Measurements from ENCODE around the gene IMP4. TPM values are rescaled to one million over a fixed set of nuclear protein-coding genes. Genes with fewer than 3 reads are reported as not detected.

The IMP4 gene
- total and polyA plus RNA-seq, 2 experiments from 2014 or later = 87.8 to 147 TPM

DNA sequence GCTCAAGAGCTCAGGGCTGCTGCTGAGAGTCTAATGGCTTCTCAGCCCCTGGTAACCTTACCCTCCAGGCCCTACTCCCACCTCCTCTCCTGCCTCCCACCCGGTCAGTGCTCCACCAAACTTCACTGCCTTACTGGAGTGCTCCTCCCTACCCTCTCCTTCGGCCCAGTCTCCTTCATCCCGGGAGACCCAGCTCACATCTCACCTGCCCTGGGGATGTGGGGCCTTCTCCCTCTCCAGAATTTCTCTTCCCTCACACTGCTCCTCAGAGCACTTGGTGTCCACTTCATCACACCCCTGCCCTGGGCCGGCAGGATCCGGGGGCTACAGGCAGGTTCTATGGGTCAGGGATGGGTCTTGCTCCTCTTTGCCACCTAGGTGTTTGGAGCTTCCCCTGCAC, 34.8 kb downstream of the IMP4 start:
- Histone ChIP-seq H3K36me3 (ENCODE audit: insufficient read depth) (no peaks in the 10 kb centered on the region), H3K27ac (ENCODE audit: low read depth) (no peak overlapping the region), H3K4me2 (no peak overlapping the region), H3F3A (replicated peaks; ENCODE audit: low read depth) (no peaks in the 10 kb centered on the region), H3K27me3 (ENCODE audit: insufficient read depth) (no peaks in the 10 kb centered on the region), H3K4me1 (ENCODE audit: insufficient read depth) (no peaks in the 10 kb centered on the region; the same call in 1 of the 2 replicates), H3K9me2 (ENCODE audit: insufficient read depth) (no peaks in the 10 kb centered on the region), H4K20me1 (replicated peaks; ENCODE audit: insufficient read depth) (no peaks in the 10 kb centered on the region; the same call in 1 of the 2 replicates), H2AFZ (no peak overlapping the region), H3K79me2 (replicated peaks; ENCODE audit: insufficient read depth) (no peaks in the 10 kb centered on the region), H3K4me3 (no peak overlapping the region)
- ATAC-seq = no peak
- no peak for DNase-seq (ENCODE audit: low spot score)
- peaks cover 10% of the 10 kb centered on the region for H3K4me1 Mint-ChIP-seq
- TF ChIP-seq, protein P1, sequence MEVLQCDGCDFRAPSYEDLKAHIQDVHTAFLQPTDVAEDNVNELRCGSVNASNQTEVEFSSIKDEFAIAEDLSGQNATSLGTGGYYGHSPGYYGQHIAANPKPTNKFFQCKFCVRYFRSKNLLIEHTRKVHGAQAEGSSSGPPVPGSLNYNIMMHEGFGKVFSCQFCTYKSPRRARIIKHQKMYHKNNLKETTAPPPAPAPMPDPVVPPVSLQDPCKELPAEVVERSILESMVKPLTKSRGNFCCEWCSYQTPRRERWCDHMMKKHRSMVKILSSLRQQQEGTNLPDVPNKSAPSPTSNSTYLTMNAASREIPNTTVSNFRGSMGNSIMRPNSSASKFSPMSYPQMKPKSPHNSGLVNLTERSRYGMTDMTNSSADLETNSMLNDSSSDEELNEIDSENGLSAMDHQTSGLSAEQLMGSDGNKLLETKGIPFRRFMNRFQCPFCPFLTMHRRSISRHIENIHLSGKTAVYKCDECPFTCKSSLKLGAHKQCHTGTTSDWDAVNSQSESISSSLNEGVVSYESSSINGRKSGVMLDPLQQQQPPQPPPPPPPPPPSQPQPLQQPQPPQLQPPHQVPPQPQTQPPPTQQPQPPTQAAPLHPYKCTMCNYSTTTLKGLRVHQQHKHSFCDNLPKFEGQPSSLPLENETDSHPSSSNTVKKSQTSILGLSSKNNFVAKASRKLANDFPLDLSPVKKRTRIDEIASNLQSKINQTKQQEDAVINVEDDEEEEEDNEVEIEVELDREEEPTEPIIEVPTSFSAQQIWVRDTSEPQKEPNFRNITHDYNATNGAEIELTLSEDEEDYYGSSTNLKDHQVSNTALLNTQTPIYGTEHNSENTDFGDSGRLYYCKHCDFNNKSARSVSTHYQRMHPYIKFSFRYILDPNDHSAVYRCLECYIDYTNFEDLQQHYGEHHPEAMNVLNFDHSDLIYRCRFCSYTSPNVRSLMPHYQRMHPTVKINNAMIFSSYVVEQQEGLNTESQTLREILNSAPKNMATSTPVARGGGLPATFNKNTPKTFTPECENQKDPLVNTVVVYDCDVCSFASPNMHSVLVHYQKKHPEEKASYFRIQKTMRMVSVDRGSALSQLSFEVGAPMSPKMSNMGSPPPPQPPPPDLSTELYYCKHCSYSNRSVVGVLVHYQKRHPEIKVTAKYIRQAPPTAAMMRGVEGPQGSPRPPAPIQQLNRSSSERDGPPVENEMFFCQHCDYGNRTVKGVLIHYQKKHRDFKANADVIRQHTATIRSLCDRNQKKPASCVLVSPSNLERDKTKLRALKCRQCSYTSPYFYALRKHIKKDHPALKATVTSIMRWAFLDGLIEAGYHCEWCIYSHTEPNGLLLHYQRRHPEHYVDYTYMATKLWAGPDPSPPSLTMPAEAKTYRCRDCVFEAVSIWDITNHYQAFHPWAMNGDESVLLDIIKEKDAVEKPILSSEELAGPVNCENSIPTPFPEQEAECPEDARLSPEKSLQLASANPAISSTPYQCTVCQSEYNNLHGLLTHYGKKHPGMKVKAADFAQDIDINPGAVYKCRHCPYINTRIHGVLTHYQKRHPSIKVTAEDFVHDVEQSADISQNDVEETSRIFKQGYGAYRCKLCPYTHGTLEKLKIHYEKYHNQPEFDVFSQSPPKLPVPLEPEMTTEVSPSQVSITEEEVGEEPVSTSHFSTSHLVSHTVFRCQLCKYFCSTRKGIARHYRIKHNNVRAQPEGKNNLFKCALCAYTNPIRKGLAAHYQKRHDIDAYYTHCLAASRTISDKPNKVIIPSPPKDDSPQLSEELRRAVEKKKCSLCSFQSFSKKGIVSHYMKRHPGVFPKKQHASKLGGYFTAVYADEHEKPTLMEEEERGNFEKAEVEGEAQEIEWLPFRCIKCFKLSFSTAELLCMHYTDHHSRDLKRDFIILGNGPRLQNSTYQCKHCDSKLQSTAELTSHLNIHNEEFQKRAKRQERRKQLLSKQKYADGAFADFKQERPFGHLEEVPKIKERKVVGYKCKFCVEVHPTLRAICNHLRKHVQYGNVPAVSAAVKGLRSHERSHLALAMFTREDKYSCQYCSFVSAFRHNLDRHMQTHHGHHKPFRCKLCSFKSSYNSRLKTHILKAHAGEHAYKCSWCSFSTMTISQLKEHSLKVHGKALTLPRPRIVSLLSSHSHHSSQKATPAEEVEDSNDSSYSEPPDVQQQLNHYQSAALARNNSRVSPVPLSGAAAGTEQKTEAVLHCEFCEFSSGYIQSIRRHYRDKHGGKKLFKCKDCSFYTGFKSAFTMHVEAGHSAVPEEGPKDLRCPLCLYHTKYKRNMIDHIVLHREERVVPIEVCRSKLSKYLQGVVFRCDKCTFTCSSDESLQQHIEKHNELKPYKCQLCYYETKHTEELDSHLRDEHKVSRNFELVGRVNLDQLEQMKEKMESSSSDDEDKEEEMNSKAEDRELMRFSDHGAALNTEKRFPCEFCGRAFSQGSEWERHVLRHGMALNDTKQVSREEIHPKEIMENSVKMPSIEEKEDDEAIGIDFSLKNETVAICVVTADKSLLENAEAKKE (CRISPR knock-in tag; IDR thresholded peaks at IDR 0.05) = no peak
- peaks cover 9% of the 10 kb centered on the region for H3K27me3 Mint-ChIP-seq (ENCODE audit: insufficient read depth, low read depth, poor library complexity)
- H3K4me3 Mint-ChIP-seq = no peak overlapping the region
- peaks cover 6% of the 10 kb centered on the region; the same call in 2 of the 3 replicates for H3K36me3 Mint-ChIP-seq (ENCODE audit: low read depth)
- H3K9me3 Mint-ChIP-seq = no peaks in the 10 kb centered on the region; the same call in 2 of the 3 replicates
- no peak overlapping the region for H3K27ac Mint-ChIP-seq

DNA sequence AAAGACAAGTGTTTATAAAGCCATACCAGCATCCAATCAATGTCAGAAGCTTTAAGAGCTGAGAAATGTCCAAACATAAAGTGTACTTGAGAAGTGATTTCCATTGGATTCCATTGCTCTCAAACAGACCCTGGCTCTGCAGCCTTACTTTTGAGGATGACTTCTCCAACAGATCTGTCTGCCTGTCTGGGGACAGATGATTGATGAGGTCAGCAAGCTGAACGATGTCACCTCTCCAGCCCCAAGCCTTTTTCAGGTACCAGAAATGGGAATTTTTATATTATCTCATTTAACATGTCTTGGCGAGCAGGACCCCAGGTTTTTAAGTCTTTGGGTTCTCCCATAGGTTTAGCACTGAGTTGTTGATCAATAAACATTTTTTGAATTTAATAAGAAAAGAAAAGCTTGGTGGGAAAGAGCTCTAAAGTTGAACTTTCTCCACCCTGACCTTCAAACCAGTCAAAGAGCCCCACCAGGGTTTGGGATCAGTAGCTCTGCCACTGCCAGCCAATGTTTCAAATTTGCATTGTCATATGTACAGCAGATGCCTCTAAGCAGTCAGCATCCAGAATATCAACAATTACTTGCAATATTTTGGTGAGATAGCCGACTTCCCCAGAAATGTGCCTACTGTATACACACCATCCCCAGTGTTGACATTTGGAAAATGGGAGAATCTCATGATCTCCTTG, 35.7 kb downstream of the IMP4 start:
- H3K4me3 Mint-ChIP-seq = no peak overlapping the region
- H3K4me1 Mint-ChIP-seq = peaks cover 7% of the 10 kb centered on the region
- no peaks in the 10 kb centered on the region for H3K27me3 ChIP-seq (ENCODE audit: insufficient read depth)
- H3F3A ChIP-seq (replicated peaks; ENCODE audit: low read depth) = no peaks in the 10 kb centered on the region
- no peak overlapping the region for H3K27ac ChIP-seq (ENCODE audit: low read depth)
- no peak overlapping the region for H2AFZ ChIP-seq
- no peak overlapping the region for H3K4me2 ChIP-seq
- H3K36me3 Mint-ChIP-seq (ENCODE audit: low read depth) = peaks cover 6% of the 10 kb centered on the region; the same call in 2 of the 3 replicates
- no peak for DNase-seq (ENCODE audit: low spot score)
- no peak for TF ChIP-seq EZH2 (IDR thresholded peaks at IDR 0.05; ENCODE audit: low read depth, unreplicated experiment)
- peaks cover 3% of the 10 kb centered on the region for H3K27me3 Mint-ChIP-seq (ENCODE audit: insufficient read depth, low read depth, poor library complexity)
- no peak overlapping the region for H3K4me3 ChIP-seq
- no peaks in the 10 kb centered on the region for H3K9me3 Mint-ChIP-seq
- ATAC-seq = no peak
- no peaks in the 10 kb centered on the region; the same call in 1 of the 2 replicates for H4K20me1 ChIP-seq (replicated peaks; ENCODE audit: insufficient read depth)
- H3K4me1 ChIP-seq (ENCODE audit: insufficient read depth) = no peaks in the 10 kb centered on the region
- no peaks in the 10 kb centered on the region for H3K9me2 ChIP-seq (ENCODE audit: insufficient read depth)
- H3K27ac Mint-ChIP-seq = no peak overlapping the region
- H3K79me2 ChIP-seq (replicated peaks; ENCODE audit: insufficient read depth) = no peaks in the 10 kb centered on the region
- H3K36me3 ChIP-seq (ENCODE audit: insufficient read depth) = no peaks in the 10 kb centered on the region

Measured in GM23338 (cell line).